22Rv1 (cell line): ENCODE measurements around the gene CFAP410.

Experiments used
- ZFX ChIP-seq: fragments of 450-650 bp; IDR thresholded peaks from 2 replicates; pipeline ENCODE4 v1.6.1; 2017; ENCODE audit warnings: antibody characterized with exemption, borderline replicate concordance
- TF ChIP-seq, protein P1 (sequence below): fragments of 450-650 bp; IDR thresholded peaks from 2 replicates; pipeline ENCODE4 v1.5.1; 2017; ENCODE audit warnings: mild to moderate bottlenecking

DNA sequence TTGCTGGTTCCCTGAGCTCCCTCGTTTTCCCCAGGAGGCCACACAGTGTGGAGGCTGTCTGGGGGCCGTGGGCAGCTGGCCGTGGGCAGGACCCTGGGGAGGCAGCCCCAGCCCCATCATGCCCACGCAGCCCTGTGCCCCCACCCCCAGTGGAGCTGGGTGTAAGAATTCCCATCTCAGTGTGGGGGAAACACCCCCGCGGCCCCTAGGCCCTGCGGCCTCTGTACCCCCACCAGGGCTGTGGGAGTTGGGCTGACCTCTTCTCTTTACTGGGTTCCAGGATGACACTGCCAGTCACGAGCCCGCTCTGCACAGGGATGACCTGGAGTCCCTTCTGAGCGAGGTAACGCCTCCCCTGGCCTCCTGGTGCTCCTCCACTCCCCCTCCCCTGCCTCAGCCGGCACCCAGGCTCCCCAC lies 43.1 kb downstream of the CFAP410 start:
- TF ChIP-seq, protein P1, sequence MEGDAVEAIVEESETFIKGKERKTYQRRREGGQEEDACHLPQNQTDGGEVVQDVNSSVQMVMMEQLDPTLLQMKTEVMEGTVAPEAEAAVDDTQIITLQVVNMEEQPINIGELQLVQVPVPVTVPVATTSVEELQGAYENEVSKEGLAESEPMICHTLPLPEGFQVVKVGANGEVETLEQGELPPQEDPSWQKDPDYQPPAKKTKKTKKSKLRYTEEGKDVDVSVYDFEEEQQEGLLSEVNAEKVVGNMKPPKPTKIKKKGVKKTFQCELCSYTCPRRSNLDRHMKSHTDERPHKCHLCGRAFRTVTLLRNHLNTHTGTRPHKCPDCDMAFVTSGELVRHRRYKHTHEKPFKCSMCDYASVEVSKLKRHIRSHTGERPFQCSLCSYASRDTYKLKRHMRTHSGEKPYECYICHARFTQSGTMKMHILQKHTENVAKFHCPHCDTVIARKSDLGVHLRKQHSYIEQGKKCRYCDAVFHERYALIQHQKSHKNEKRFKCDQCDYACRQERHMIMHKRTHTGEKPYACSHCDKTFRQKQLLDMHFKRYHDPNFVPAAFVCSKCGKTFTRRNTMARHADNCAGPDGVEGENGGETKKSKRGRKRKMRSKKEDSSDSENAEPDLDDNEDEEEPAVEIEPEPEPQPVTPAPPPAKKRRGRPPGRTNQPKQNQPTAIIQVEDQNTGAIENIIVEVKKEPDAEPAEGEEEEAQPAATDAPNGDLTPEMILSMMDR: no peak
- no peak for TF ChIP-seq ZFX
